GM23338 (cell line): ENCODE results near the gene TBCC. TPM values are rescaled to one million over a fixed set of nuclear protein-coding genes. Genes with fewer than 3 reads are reported as not detected.

Experiments used
- ATAC-seq: fragments of 200-7000 bp; cut with Tn5 transposase; 3 replicates; pipeline ENCODE4 v1.9.1; 2020
- DNase-seq: peaks from one replicate; pipeline ENCODE4 v3.0.0-alpha.2; 2015; ENCODE audit warnings: low spot score
- H2AFZ ChIP-seq: fragments of 200-600 bp; sonication (generic); 2 replicates; pipeline ENCODE4 v1.8.0; 2016; ENCODE audit warnings: antibody characterized with exemption, mild to moderate bottlenecking, moderate library complexity
- H3F3A ChIP-seq: fragments of 200-600 bp; sonication (generic); replicated peaks from 2 replicates; pipeline ENCODE4 v1.8.0; 2017; ENCODE audit warnings: antibody characterized with exemption, mixed run types, low read depth
- H3K27ac ChIP-seq: fragments of 200-600 bp; sonication (generic); 2 replicates; pipeline ENCODE4 v1.6.1; 2016; ENCODE audit warnings: low read depth
- H3K27me3 ChIP-seq: fragments of 200-600 bp; sonication (generic); 2 replicates; pipeline ENCODE4 v1.8.0; 2016; ENCODE audit warnings: mild to moderate bottlenecking, mixed run types, moderate library complexity; ENCODE audit not compliant: insufficient read depth
- H3K36me3 ChIP-seq: fragments of 200-600 bp; sonication (generic); 2 replicates; pipeline ENCODE4 v1.8.0; 2016; ENCODE audit warnings: mild to moderate bottlenecking; ENCODE audit not compliant: insufficient read depth
- H3K4me1 ChIP-seq: fragments of 200-600 bp; sonication (generic); 2 replicates; pipeline ENCODE4 v1.8.0; 2016; ENCODE audit warnings: mild to moderate bottlenecking, moderate library complexity; ENCODE audit not compliant: insufficient read depth
- H3K4me2 ChIP-seq: fragments of 200-600 bp; sonication (generic); 2 replicates; pipeline ENCODE4 v1.7.1; 2017; ENCODE audit warnings: mixed run types
- H3K4me3 ChIP-seq: fragments of 200-600 bp; sonication (generic); 2 replicates; pipeline ENCODE4 v1.6.1; 2016; ENCODE audit warnings: mixed run types
- H3K79me2 ChIP-seq: fragments of 200-600 bp; sonication (generic); replicated peaks from 2 replicates; pipeline ENCODE4 v1.8.0; 2017; ENCODE audit warnings: mild to moderate bottlenecking; ENCODE audit not compliant: insufficient read depth
- H3K9me2 ChIP-seq: fragments of 200-600 bp; sonication (generic); 2 replicates; pipeline ENCODE4 v1.8.0; 2017; ENCODE audit not compliant: insufficient read depth
- H4K20me1 ChIP-seq: fragments of 200-600 bp; sonication (generic); replicated peaks from 2 replicates; pipeline ENCODE4 v1.8.0; 2017; ENCODE audit warnings: mild to moderate bottlenecking; ENCODE audit not compliant: insufficient read depth
- H3K27ac Mint-ChIP-seq: 2 replicates; pipeline ENCODE4 v1.8.0; 2020; ENCODE audit warnings: inconsistent platforms, mild to moderate bottlenecking, moderate library complexity, mixed read lengths
- H3K27me3 Mint-ChIP-seq: 3 replicates; pipeline ENCODE4 v1.8.0; 2022; ENCODE audit warnings: low read depth, mild to moderate bottlenecking, moderate library complexity, mixed read lengths, inconsistent platforms; ENCODE audit not compliant: insufficient read depth, poor library complexity
- H3K36me3 Mint-ChIP-seq: 3 replicates; pipeline ENCODE4 v1.8.0; 2021; ENCODE audit warnings: low read depth, mild to moderate bottlenecking, inconsistent platforms, moderate library complexity, mixed read lengths
- H3K4me1 Mint-ChIP-seq: 3 replicates; pipeline ENCODE4 v1.8.0; 2020; ENCODE audit warnings: mild to moderate bottlenecking, inconsistent platforms, mixed read lengths
- H3K4me3 Mint-ChIP-seq: 3 replicates; pipeline ENCODE4 v1.8.0; 2021; ENCODE audit warnings: moderate library complexity, mild to moderate bottlenecking, inconsistent platforms, mixed read lengths
- H3K9me3 Mint-ChIP-seq: 3 replicates; pipeline ENCODE4 v1.8.0; 2020; ENCODE audit warnings: moderate library complexity, mild to moderate bottlenecking, inconsistent platforms, mixed read lengths
- CREB1 ChIP-seq: fragments of 250-450 bp; sonication (Bioruptor Pico); IDR thresholded peaks from 2 replicates; pipeline ENCODE4 v1.5.0; 2020; ENCODE audit warnings: low read depth, mild to moderate bottlenecking, moderate library complexity
- EZH2 ChIP-seq: fragments of 200-600 bp; sonication (generic); IDR thresholded peaks from one replicate; pipeline ENCODE4 v1.8.0; 2017; ENCODE audit warnings: antibody characterized with exemption, mild to moderate bottlenecking, low read depth; ENCODE audit not compliant: unreplicated experiment
- EZH2phosphoT487 ChIP-seq: fragments of 200-600 bp; sonication (generic); IDR thresholded peaks from one replicate; pipeline ENCODE4 v1.8.1; 2018; ENCODE audit warnings: antibody characterized with exemption; ENCODE audit not compliant: unreplicated experiment
- JUNB ChIP-seq: IDR thresholded peaks from one replicate; pipeline ENCODE4 v1.6.1; 2016; ENCODE audit warnings: antibody characterized with exemption; ENCODE audit not compliant: unreplicated experiment
- ZNF114 ChIP-seq: fragments of 250-450 bp; sonication (Bioruptor Pico); IDR thresholded peaks from 2 replicates; pipeline ENCODE4 v1.5.0; 2020; ENCODE audit warnings: mild to moderate bottlenecking, moderate library complexity
- ZNF331 ChIP-seq: fragments of 250-450 bp; sonication (Bioruptor Pico); IDR thresholded peaks from 2 replicates; pipeline ENCODE4 v1.5.0; 2020; ENCODE audit warnings: low read depth, mild to moderate bottlenecking, moderate library complexity
- polyA plus RNA-seq: library from polyadenylated mRNA; unstranded; fragments of >200 nt; fragmentation: Nextera tagmentation; extraction: Ambion mirVana; gene quantifications from 2 replicates; pipeline ENCODE4 v1.2.1, GENCODE V29; 2016
- total RNA-seq: library from RNA; depleted of rRNA; stranded (reverse); fragments of >200 nt; shearing (Covaris generic); gene quantifications from 2 replicates; pipeline ENCODE4 v1.2.3, GENCODE V29; 2014
- TF ChIP-seq, protein P1 (sequence below): IDR thresholded peaks from 2 replicates; pipeline ENCODE4 v1.6.1; 2016; ENCODE audit warnings: antibody characterized with exemption
- TF ChIP-seq, protein P2 (sequence below): IDR thresholded peaks from one replicate; pipeline ENCODE4 v1.6.1; 2018; ENCODE audit warnings: antibody characterized with exemption; ENCODE audit not compliant: unreplicated experiment
- TF ChIP-seq, protein P3 (sequence below): fragments of 250-450 bp; sonication (Bioruptor Pico); IDR thresholded peaks from 2 replicates; pipeline ENCODE4 v1.5.0; 2020; ENCODE audit warnings: mild to moderate bottlenecking, moderate library complexity

TBCC gene
- total and polyA plus RNA-seq, 2 experiments from 2014 or later = 45.0 to 48.3 TPM

DNA sequence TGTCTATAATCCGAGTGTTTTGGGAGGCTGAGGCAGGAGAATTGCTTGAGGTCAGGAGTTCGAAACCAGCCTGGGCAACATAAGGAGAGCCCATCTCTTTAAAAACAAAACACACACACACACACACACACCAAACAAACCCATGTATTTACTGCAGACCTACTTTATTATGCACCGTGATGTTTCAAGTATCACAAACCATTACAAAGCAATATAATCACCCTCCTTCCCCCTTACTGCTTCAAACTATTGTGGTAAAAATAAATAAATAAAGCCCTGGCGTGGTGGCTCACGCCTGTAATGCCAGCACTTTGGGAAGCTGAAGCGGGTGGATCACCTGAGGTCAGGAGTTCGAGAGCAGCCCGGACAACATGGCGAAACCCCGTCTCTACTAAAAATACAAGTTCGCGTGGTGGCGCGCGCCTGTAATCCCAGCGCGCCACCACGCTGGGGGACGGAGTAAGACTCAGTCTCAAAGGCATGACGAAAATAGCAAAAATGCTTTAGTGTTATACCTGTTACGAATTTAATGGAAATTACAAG lies 1.5 kb downstream of the TBCC start:
- Histone ChIP-seq H3K4me2 (peak overlapping the region; percentile 90), H3K9me2 (no peaks in the 10 kb centered on the region), H3K27ac (no peak overlapping the region), H4K20me1 (peaks cover 11% of the 10 kb centered on the region; the same call in 1 of the 2 replicates), H3F3A (peaks cover 10% of the 10 kb centered on the region), H3K4me3 (peak overlapping the region; percentile 90), H3K27me3 (no peaks in the 10 kb centered on the region), H3K36me3 (no peaks in the 10 kb centered on the region), H2AFZ (no peak overlapping the region), H3K4me1 (no peaks in the 10 kb centered on the region), H3K79me2 (peaks cover 32% of the 10 kb centered on the region)
- DNase-seq (peak; percentile 6), ATAC-seq (no peak)
- no peaks in the 10 kb centered on the region; the same call in 2 of the 3 replicates for H3K9me3 Mint-ChIP-seq
- H3K4me1 Mint-ChIP-seq = peaks cover 16% of the 10 kb centered on the region
- H3K27me3 Mint-ChIP-seq = peaks cover 11% of the 10 kb centered on the region
- H3K36me3 Mint-ChIP-seq = peaks cover 9% of the 10 kb centered on the region
- H3K4me3 Mint-ChIP-seq = peak overlapping the region; percentile 96
- TF ChIP-seq JUNB (no peak), EZH2phosphoT487 (no peak), CREB1 (CRISPR knock-in tag) (no peak), EZH2 (no peak), ZNF331 (CRISPR knock-in tag) (no peak)
- TF ChIP-seq, protein P1, sequence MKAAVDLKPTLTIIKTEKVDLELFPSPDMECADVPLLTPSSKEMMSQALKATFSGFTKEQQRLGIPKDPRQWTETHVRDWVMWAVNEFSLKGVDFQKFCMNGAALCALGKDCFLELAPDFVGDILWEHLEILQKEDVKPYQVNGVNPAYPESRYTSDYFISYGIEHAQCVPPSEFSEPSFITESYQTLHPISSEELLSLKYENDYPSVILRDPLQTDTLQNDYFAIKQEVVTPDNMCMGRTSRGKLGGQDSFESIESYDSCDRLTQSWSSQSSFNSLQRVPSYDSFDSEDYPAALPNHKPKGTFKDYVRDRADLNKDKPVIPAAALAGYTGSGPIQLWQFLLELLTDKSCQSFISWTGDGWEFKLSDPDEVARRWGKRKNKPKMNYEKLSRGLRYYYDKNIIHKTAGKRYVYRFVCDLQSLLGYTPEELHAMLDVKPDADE = no peak
- TF ChIP-seq, protein P2, sequence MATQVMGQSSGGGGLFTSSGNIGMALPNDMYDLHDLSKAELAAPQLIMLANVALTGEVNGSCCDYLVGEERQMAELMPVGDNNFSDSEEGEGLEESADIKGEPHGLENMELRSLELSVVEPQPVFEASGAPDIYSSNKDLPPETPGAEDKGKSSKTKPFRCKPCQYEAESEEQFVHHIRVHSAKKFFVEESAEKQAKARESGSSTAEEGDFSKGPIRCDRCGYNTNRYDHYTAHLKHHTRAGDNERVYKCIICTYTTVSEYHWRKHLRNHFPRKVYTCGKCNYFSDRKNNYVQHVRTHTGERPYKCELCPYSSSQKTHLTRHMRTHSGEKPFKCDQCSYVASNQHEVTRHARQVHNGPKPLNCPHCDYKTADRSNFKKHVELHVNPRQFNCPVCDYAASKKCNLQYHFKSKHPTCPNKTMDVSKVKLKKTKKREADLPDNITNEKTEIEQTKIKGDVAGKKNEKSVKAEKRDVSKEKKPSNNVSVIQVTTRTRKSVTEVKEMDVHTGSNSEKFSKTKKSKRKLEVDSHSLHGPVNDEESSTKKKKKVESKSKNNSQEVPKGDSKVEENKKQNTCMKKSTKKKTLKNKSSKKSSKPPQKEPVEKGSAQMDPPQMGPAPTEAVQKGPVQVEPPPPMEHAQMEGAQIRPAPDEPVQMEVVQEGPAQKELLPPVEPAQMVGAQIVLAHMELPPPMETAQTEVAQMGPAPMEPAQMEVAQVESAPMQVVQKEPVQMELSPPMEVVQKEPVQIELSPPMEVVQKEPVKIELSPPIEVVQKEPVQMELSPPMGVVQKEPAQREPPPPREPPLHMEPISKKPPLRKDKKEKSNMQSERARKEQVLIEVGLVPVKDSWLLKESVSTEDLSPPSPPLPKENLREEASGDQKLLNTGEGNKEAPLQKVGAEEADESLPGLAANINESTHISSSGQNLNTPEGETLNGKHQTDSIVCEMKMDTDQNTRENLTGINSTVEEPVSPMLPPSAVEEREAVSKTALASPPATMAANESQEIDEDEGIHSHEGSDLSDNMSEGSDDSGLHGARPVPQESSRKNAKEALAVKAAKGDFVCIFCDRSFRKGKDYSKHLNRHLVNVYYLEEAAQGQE = no peak
- peak overlapping the region; percentile 20; the same call in 1 of the 2 replicates for H3K27ac Mint-ChIP-seq

DNA sequence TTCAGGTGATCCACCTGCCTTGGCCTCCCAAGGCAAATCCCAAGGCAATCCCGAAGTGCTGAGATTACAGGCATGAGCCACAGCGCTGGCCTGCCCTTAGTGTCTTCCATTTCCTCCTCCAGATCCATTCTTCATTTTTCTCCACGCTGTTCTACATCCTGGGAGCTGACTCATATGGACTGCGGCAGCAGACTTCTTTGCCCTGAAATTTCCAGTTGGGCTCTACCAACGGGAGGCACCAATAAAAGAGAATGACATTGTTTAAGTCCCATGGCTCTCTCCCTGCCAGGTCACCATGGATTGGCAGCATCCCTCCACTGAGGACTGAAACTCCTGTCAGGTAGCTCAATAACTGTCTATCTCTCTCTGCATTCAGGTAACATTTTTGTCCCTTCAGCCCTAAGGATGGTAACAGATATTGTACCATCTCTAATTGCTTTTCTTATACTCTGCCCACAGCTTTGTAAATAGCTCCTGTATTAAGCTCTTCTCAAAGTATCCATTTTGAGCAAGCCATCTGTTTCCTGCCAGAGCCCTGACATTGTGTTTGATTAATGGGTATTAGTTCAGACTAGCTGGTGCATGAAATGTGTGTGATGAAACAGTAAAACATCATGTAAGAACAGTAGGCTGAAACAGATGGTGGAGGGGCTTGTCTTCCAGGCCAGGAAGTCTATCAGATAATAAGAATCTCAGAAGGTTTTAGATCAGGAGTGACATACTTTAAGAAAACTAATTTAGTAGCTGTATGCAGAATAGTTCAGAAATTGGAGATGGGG lies 3.6 kb downstream of the TBCC start:
- Histone ChIP-seq H3K79me2 (peaks cover 25% of the 10 kb centered on the region), H3K4me1 (no peaks in the 10 kb centered on the region), H4K20me1 (peaks cover 11% of the 10 kb centered on the region; the same call in 1 of the 2 replicates), H3K4me3 (no peak overlapping the region), H3K36me3 (no peaks in the 10 kb centered on the region), H3K9me2 (no peaks in the 10 kb centered on the region), H3K27me3 (no peaks in the 10 kb centered on the region), H3K27ac (no peak overlapping the region), H3F3A (peaks cover 9% of the 10 kb centered on the region; the same call in 1 of the 2 replicates), H2AFZ (no peak overlapping the region), H3K4me2 (no peak overlapping the region)
- Mint-ChIP-seq H3K4me1 (peaks cover 7% of the 10 kb centered on the region), H3K27ac (no peak overlapping the region), H3K9me3 (no peaks in the 10 kb centered on the region; the same call in 2 of the 3 replicates), H3K36me3 (peaks cover 5% of the 10 kb centered on the region), H3K4me3 (no peak overlapping the region), H3K27me3 (peaks cover 7% of the 10 kb centered on the region)
- no peak for DNase-seq
- no peak for ATAC-seq
- no peak for TF ChIP-seq JUNB
- TF ChIP-seq, protein P3, sequence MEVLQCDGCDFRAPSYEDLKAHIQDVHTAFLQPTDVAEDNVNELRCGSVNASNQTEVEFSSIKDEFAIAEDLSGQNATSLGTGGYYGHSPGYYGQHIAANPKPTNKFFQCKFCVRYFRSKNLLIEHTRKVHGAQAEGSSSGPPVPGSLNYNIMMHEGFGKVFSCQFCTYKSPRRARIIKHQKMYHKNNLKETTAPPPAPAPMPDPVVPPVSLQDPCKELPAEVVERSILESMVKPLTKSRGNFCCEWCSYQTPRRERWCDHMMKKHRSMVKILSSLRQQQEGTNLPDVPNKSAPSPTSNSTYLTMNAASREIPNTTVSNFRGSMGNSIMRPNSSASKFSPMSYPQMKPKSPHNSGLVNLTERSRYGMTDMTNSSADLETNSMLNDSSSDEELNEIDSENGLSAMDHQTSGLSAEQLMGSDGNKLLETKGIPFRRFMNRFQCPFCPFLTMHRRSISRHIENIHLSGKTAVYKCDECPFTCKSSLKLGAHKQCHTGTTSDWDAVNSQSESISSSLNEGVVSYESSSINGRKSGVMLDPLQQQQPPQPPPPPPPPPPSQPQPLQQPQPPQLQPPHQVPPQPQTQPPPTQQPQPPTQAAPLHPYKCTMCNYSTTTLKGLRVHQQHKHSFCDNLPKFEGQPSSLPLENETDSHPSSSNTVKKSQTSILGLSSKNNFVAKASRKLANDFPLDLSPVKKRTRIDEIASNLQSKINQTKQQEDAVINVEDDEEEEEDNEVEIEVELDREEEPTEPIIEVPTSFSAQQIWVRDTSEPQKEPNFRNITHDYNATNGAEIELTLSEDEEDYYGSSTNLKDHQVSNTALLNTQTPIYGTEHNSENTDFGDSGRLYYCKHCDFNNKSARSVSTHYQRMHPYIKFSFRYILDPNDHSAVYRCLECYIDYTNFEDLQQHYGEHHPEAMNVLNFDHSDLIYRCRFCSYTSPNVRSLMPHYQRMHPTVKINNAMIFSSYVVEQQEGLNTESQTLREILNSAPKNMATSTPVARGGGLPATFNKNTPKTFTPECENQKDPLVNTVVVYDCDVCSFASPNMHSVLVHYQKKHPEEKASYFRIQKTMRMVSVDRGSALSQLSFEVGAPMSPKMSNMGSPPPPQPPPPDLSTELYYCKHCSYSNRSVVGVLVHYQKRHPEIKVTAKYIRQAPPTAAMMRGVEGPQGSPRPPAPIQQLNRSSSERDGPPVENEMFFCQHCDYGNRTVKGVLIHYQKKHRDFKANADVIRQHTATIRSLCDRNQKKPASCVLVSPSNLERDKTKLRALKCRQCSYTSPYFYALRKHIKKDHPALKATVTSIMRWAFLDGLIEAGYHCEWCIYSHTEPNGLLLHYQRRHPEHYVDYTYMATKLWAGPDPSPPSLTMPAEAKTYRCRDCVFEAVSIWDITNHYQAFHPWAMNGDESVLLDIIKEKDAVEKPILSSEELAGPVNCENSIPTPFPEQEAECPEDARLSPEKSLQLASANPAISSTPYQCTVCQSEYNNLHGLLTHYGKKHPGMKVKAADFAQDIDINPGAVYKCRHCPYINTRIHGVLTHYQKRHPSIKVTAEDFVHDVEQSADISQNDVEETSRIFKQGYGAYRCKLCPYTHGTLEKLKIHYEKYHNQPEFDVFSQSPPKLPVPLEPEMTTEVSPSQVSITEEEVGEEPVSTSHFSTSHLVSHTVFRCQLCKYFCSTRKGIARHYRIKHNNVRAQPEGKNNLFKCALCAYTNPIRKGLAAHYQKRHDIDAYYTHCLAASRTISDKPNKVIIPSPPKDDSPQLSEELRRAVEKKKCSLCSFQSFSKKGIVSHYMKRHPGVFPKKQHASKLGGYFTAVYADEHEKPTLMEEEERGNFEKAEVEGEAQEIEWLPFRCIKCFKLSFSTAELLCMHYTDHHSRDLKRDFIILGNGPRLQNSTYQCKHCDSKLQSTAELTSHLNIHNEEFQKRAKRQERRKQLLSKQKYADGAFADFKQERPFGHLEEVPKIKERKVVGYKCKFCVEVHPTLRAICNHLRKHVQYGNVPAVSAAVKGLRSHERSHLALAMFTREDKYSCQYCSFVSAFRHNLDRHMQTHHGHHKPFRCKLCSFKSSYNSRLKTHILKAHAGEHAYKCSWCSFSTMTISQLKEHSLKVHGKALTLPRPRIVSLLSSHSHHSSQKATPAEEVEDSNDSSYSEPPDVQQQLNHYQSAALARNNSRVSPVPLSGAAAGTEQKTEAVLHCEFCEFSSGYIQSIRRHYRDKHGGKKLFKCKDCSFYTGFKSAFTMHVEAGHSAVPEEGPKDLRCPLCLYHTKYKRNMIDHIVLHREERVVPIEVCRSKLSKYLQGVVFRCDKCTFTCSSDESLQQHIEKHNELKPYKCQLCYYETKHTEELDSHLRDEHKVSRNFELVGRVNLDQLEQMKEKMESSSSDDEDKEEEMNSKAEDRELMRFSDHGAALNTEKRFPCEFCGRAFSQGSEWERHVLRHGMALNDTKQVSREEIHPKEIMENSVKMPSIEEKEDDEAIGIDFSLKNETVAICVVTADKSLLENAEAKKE (CRISPR knock-in tag) = no peak
- no peak for TF ChIP-seq ZNF114
- no peak for TF ChIP-seq CREB1 (CRISPR knock-in tag)
- no peak for TF ChIP-seq EZH2phosphoT487
